ENCODE measurements around the gene PGLYRP4.
A peak's percentile ranks its signal among the peaks of the same experiment; 100 is the strongest.
"Not testable (repeated sequence)": the region's sequence is repeated elsewhere in the genome, so short reads cannot be mapped to it uniquely, and the experiment has no call there.

PGLYRP4 gene

DNA sequence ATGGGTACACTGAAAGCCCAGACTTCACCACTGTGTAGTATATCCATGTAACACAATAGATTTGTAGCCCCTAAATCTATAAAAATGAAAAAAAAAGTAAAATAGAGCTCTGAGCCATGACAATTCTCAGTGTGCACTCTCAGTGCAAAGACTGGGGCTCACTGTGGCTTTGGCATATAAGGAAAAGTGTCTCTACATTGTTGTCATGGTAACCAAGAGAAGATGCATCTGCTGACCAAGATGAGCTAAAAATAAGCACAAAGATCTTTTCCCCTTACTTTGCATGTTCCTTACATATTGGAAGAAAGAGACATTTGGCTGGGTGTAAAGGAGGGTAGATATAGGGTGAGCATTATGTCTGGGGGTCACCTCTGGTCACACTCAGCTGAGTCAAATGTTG is 12.0 kb downstream of the PGLYRP4 start:
- DNase-seq, result no peak

DNA sequence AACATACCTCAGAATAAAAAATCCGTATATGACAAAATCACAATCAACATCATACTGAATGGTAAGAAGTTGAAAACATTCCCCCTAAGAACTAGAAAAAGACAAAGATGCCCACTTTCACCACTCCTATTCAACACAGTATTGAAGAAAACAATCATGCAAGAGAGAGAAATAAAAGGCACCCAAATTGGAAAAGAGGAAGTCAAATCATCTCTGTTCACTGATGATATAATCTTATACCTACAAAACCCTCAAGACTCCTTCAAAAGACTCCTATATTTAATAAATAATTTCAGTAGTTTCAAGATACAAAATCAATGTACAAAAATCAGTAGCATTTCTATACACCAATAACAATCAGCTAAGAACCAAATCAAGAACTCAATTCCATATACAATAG is 14.7 kb downstream of the PGLYRP4 start:
- no peak for DNase-seq

DNA sequence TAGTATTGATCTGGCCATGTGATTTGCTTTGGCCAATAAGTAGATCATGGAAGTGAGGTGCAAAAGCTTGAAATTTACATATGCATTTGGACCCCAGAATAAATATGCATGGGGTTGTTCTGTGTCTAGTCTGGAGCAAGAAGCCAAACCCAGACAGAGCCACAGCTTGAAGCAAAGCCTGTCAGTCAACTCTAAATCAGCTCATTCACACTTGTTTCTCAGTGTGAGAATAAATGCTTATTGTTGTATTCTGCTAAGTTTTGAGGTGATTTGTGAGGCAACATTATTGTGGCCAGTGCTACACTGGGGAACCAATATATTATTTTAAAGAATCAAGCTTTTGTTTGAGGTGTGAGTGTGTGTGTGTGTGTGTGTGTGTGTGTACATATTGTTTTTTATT is 23.7 kb downstream of the PGLYRP4 start:
- DNase-seq, result no peak

DNA sequence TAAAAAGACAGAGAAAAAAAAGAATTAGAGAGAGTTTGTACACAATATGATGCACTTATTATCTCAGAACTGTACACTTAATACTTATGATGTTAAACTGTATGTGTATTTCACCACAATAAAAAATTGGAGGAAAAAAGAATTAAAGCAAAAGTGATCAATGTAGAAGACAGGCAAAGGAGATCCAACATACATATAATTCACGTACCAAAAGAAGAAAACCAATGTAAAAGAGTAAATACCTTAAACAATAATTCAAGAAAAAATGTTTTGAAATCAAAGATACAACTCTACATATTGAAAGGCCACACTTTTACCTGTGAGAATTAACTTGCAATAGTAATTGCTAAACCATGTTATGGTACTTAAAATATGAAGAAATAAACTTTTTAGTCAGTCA is 26.1 kb downstream of the PGLYRP4 start:
- DNase-seq, result no peak

DNA sequence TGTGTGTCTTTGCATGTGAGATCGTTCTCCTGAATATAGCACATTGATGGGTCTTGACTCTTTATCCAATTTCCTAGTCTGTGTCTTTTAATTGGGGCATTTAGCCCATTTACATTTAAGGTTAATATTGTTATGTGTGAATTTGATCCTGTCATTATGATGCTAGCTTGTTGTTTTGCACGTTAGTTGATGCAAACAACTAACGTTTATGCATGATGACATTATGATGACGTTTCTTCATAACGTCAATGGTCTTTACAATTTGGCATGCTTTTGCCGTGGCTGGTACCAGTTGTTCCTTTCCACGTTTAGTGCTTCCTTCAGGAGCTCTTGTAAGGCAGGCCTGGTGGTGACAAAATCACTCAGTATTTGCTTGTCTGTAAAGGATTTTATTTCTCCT is 30.5 kb downstream of the PGLYRP4 start:
- not testable (repeated sequence) for DNase-seq

DNA sequence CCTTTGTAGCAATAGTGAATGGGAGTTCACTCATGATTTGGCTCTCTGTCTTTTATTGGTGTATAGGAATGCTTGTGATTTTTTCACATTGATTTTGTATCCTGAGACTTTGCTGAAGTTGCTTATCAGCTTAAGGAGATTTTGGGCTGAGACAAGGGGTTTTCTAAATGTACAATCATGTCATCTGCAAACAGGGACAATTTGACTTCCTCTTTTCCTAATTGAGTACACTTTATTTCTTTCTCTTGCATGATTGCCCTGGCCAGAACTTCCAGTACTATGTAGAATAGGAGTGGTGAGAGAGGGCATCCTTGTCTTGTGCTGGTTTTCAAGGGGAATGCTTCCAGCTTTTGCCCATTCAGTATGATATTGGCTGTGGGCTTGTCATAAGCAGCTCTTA is 32.6 kb downstream of the PGLYRP4 start:
- not testable (repeated sequence) for DNase-seq

DNA sequence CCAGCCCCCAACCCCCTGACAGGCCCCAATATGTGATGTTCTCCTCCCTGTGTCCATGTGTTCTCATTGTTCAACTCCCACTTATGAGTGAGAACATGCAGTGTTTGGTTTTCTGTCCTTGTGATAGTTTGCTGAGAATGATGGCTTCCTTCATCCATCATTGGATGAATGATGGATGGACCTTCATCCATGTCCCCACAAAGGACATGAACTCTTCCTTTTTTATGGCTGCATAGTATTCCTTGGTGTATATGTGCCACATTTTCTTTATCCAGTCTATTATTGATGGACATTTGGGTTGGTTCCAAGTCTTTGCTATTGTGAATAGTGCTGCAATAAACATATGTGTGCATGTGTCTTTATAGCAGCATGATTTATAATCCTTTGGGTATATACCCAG is 34.3 kb downstream of the PGLYRP4 start:
- DNase-seq, result not testable (repeated sequence)

DNA sequence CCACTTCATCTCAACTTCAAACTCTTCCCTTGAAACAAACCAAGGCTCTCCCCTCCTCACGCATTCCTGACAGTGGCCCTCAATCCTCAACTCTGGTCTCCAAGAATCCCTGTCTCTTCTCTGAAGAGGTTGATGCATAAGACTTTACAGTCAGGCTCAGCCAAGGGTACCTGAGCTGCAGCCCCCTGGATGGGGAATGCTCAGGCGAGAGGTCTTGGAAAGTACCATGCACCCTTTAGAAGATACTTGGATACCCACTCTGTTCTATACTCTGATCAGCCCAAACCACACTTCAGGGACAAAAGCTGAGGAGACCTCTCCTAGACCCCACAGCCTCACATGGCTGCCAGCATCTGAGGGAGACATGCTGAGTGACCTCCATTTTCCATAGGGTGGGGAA is 35.4 kb downstream of the PGLYRP4 start:
- no peak for DNase-seq

DNA sequence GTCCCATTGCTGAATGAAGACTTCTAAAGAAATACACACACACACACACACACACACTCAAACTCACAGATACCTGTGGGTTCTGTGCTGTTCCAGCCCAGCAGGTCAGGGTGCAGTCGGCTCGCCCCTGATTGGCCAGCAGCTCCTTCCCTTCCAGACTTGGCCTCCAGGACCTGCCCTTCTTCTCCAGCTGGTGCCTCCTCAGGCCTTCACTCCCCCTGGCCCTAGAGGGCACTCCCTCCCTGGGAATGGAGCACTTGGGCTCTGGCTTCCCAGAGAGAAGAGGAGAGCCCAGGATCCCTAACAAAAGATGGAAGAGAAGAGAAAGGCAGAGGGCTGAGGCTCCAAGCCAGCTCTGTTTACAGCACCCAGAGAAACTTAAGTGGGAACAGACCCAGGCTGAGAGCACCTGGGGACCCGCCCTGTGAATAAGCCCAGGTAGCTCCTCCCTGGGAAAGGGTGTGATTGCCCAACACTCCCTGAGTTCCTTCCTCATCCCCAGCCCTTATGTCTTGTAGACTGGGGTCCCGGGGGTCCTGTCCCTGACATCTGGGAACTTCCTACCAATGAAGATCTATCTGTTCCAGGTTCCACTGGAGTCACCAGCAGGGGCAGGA is 36.0 kb downstream of the PGLYRP4 start, which contains the start of gene PGLYRP3:
TSS of gene PGLYRP3 (minus strand) at position 383 of the 617 bp plus-strand sequence. CDS start 2,287 bp downstream, outside the sequence.
- DNase-seq, result no peak

DNA sequence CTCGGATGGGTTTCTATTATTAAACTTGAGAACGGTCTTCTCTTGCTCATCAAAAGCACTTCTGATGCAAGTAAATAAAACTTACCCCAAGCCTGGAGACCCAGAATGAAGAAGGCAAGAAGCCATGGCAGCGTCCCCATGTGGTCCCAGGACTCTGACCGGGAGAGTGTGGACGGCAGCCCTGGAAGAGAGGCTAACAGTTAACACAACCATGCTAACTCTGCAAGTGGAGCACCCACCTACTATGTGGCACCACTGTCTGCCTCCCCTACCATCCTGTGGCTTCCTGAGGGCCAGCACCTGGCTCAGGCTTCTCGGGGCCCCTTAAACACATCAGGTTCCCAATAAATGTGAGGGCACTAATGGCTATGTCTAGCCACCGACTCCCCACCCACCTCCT is 38.1 kb downstream of the PGLYRP4 start:
- no peak for DNase-seq

DNA sequence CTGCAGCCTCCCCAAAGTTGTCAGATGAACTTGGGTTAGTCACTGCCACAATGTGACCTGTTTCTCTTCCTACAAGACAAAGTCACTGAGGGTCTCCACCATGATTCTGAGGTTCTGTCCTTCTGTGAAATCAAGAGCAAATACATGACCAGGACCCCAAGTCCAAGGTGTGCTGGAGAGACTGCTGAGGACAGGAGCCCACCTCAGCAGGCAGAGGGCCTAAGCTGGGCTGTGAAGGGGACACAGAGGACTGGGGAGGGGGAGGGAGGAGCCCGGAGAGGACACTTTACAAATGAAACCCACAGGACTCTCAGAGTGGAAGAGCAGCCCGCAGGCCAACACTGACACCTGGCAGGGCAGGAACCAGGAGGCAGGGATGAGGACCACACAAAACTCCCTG is 39.2 kb downstream of the PGLYRP4 start:
- no peak for DNase-seq

DNA sequence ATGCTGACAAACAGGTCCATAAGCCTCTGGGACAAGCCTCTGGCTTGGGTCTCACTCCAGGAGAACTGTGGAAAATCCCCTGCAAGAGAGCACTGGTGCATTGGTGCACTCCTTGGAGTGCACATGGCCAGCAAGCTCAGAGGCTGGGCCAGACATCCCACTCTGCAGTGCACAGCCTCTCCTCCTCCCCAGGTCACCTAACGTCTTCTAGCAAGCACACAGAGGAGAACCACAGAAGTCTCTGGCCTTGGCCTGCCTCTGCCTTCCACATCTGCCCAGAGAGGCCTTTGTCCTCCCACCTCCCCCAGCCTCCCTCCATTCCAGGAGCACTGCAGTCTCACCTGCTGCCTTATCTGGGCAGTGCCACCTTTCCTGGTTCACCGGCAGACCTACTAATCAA is 40.1 kb downstream of the PGLYRP4 start:
- DNase-seq, result no peak

DNA sequence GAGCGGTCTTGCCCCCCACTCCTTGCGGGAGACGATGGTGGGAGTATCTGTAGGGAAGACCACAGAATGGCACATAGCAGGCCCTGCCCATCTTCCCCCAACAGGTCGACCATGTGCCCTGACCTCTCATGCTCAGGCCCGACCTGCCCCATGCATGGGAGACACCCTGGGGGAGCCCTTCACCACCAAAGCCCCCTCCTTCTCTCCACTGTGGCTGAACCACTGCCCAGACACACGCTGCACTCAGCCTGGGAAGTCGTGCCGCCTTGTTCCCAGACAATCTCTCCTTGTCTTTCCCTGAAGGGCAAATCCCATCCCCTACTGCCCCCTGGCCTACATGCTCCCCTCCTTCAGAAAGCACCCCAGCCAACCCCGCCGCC is 41.4 kb downstream of the PGLYRP4 start:
- DNase-seq, result no peak

DNA sequence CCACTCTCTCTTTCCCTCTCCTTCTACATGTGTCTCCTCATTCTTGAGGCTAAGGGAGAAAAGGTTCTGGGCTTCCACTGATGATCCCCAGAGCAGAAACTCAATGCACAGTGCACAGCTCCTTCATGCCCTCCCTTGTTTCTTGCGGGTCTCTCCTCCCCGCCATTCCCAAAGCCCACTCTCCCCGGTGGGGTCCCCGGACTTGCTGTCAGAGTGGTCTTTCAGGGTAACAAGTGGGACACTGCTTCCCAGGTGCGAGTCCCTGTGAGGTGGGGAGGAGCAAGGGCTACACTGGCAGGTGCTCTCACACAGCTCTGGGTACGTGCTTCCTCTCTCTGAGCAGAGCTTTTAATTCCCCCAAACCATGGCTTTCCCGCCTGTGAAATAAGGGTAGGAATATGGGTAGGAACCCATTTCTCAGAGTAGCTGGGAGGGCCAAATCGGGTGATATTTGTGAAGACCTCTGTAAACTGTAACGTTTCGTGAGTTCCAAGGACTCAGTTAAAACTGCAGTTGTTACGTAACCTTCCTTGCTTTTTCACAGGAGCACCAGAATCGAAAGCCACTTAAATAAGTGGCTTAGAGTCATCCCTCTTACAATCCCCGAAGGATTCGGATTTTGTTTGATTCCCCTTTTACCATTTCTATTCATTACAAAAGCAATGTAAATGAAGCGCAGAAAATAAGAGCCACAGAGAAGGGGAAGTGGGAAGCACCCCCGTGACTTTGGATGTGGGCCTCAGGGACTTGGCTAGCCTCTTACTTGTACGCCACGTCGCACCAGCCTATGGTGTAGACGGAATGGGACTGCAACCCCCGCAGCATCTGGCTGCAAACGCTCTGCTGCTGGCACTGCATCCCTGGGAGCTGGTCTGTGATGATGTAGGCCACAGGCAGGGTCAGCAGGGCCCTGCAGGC is 42.1 kb downstream of the PGLYRP4 start:
- DNase-seq, result no peak

DNA sequence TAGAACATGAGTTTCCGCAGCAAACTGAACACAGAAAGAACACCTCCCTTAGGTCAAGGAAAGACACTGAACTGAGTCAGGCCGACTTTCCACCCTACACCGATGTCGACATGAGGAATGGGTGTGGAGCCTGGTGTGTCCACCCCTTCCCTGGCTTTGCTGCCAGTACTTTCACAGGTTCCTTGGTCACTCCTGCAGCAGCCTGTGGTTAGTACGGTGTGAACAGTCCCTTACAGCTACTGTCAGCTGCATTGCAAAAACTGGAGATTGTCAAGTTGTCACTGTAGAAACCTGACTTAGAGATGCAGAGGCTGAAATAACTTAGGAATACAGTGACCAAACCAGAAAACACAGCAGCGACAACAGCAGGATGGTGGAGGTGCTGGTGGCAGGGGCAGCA is 43.0 kb downstream of the PGLYRP4 start:
- no peak for DNase-seq

DNA sequence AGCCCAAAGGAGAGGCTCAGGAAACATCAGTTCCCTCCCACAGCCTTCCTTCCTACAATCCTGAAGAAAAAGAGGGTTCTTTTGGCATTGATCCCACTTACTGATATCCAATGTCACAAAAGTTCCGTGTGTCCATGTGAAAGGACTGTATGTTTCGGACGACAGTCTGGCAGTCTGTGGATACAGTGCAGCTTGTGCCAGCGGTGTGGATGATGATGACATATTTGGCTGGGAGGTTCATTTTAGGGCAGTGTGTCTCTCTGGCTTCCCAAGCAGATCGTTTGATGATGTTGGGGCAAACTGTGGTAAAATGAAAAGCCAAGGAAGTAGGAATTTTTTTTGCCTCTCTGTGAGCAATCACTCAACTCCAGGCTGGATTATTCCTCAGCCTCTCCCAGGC is 46.3 kb downstream of the PGLYRP4 start:
- no peak for DNase-seq

DNA sequence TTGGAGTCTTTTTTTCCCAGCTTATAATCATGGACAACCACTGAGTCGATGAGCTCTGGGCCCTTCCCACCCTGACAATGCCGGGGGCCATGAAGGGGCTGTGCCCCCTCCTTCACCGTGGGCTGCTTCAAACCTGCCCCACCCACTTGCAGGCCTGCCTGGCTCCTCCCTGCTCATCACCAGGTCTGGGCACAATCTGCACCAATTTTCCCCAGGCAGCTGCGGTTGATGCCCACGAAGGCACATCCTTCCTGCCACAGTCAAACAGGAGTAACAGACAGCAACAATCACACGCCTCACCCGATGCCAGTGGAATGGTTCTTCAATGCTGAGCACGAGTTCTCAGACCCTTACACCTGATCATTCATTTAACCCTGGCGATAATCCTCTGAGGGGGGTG is 54.8 kb downstream of the PGLYRP4 start:
- peak; percentile 12 for DNase-seq

DNA sequence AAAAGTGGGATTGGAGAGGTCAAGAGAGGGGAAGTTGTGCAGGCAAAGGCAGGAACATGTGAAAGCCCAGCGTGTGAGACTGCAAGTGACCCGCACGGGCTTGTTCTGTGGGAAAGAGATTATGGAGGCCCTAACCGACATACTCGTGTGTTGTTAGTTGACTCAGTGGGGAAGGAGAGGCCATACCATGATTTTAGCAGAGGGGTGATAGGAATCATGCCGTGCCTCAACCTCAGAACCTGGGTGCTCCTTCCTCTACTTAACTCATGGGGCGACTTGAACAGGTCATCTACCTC is 55.2 kb downstream of the PGLYRP4 start:
- DNase-seq, result no peak

DNA sequence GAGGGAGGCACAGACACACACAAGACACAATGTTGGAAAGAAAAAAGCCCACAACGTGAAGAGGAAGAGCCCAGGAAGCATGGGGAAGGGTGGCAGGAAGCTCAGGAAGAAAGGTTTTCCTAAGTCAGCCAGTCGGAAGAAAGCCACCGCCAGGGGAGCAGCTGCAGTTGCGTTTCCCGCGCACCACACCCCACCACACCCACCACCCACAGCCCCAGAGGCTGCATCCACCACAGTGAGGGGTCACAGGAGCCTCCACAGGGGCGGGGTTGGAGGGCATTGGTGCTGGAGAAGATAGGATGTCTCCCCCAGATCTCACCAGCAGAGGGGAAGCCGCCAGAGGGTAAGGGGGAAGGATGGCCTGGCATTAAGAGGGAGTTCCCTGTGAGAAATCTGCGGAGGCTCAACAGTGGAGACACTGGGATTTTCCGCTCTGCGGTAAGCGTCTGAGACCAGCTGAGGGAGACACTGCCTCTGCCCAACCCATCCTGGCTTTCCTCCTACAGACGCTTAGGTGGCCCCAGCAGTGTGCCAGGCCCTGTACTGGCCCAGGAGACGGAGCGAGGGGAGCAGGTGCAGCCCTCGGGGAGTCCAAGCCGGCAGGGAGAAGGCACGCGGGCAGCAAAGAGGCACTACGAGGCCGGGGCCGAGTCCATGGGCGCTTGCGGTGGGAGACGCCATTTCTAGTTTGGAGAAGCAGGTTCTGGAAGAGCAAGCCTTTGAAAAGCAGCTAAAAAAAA is 55.7 kb downstream of the PGLYRP4 start:
- DNase-seq, result no peak

DNA sequence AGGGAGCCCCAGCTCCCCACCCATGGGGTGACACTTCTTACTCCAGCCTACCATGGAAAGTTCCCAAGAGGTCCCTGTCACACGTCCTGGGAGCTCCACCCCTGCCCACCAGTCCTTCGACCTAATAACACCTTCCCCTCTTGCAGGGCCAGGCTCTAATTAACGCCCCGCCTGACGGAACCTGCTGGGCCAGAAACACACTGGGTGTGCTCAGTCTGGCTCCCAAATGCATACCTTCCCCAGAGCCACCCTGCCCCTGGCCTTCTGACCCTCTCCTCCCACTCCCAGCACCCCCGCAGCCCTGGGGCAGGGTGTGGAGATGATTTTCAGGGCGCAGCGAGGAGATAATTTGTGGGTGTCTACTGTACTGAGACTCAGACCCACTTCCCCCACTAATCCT is 56.5 kb downstream of the PGLYRP4 start:
- DNase-seq, result no peak

DNA sequence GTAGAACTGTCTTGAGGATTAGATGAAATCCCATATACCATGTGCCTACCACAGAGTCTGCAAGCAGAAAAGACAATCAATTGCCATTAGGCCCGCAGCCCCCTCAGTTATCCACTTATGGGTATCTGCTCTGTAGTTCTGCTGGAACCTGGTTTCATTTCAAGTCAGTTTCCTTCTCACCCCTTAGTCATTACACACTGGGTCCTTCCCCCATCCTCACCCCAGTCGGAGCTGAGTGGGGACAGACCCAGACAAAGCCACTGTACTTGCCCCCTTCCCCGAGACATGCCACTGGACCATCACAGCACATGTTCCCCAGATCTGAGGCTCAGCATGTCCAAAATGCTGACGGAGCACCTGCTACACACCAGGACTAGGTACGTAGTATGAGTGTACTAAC is 57.1 kb downstream of the PGLYRP4 start:
- DNase-seq, result no peak

DNA sequence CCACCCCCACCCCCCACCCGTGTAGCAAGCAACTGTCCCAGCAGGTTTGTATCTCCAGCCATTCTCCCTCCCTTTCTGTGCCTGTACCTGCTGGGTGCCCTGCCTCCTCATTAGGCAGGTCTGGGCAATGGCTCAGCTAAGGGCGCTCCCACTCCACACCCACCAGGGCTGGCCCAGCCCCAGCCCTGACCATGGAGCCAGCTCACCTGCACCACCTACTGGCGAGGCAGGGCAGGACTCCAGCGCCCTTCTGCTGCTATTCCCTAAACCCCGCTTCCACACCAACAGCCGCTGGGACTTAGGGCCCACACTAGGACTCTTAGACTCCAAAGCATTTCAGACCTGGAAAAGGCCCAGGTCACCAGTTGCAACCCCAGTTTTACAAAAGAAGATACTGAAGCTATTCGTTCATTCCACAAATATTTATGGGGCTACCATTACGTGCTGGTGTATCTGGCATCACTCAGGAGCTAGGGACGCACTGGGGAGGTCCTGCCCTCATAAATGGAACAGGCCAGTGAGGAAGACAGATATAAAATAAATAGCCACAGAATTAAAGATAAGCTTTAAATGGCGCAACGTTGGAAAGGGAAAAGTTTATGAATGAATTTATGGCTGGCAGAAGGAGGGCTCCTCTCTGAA is 59.9 kb downstream of the PGLYRP4 start:
- no peak for DNase-seq

All from CD4-positive, alpha-beta T cell treated with Interleukin-21 for 1 hour (primary cell).